Epithelial cell of proximal tubule (primary cell): ENCODE measurements around the gene RASGRP4. TPM values are rescaled to one million over a fixed set of nuclear protein-coding genes. Genes with fewer than 3 reads are reported as not detected.

Experiments used
- DNase-seq: peaks from one replicate; pipeline ENCODE4 v3.0.0-alpha.2; 2011; ENCODE audit warnings: low read depth
- H3K4me3 ChIP-seq: 2 replicates; pipeline ENCODE4 v1.5.1; 2011; ENCODE audit warnings: low read depth, mild to moderate bottlenecking, low read length
- total RNA-seq: library from RNA; depleted of rRNA; stranded (reverse); fragments of >200 nt; gene quantifications from 2 replicates; pipeline ENCODE4 v1.2.3, GENCODE V29; 2015
- TF ChIP-seq, protein P1 (sequence below): conservative IDR thresholded peaks from 2 replicates; pipeline ENCODE4 v1.5.1; 2012; ENCODE audit warnings: low read depth, mild to moderate bottlenecking, low read length

RASGRP4 gene
- total RNA-seq, 1 donor from 2014 or later: not detected

- DNase-seq: no peak
- TF ChIP-seq, protein P1, sequence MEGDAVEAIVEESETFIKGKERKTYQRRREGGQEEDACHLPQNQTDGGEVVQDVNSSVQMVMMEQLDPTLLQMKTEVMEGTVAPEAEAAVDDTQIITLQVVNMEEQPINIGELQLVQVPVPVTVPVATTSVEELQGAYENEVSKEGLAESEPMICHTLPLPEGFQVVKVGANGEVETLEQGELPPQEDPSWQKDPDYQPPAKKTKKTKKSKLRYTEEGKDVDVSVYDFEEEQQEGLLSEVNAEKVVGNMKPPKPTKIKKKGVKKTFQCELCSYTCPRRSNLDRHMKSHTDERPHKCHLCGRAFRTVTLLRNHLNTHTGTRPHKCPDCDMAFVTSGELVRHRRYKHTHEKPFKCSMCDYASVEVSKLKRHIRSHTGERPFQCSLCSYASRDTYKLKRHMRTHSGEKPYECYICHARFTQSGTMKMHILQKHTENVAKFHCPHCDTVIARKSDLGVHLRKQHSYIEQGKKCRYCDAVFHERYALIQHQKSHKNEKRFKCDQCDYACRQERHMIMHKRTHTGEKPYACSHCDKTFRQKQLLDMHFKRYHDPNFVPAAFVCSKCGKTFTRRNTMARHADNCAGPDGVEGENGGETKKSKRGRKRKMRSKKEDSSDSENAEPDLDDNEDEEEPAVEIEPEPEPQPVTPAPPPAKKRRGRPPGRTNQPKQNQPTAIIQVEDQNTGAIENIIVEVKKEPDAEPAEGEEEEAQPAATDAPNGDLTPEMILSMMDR: no peak
- H3K4me3 ChIP-seq: no peak overlapping the region
These were observed 39.6 kb downstream of the RASGRP4 start for GRCh38 chr19:38386300-38386970.

GRCh38 chr19:38385804-38386257 is 40.2 kb downstream of the RASGRP4 start:
- TF ChIP-seq, protein P1: no peak
- H3K4me3 ChIP-seq: no peak overlapping the region
- DNase-seq: no peak

DNA sequence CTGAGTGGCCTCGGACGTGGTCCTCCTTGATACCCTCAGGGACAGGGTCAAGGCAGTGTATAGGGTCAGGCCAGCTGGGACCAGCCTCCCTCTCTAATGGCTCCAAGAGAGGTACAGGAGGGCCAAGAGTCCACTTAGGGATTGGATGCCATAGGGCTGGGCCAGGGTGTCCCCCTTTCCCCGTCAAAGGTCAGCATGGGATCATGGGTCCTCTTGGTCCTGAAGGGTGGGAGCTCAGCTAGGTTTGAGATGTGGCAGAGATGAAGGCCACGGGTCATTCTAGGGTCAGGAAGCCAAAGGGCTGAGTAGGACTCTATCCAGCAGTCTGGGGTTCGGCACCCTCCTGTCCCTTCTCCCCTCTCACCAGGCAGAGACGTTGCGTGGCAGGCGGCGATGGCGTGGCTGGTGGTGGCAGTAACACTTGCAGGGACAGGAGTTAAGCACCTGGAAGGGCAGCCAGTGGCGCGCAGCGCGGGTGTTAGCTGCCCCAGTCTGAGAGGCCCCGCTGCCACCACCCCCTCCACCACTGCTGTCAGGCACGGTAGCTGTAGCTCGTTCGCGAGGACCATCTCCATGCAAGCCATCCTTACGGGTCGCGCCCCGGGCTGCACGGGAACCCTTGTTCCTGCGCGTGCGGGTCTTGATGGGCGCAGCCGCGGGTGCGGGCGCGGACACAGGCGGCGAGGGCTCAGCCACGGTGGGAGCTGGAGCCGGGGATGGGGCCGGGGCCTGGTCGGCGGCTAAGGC is 40.8 kb downstream of the RASGRP4 start:
- H3K4me3 ChIP-seq: no peak overlapping the region
- no peak for DNase-seq
- TF ChIP-seq, protein P1: no peak

- TF ChIP-seq, protein P1: peak; percentile 30
- H3K4me3 ChIP-seq: no peak overlapping the region
- DNase-seq: no peak
These were observed 41.6 kb downstream of the RASGRP4 start for GRCh38 chr19:38384209-38385027.

GRCh38 chr19:38383743-38384142 is 42.3 kb downstream of the RASGRP4 start:
- H3K4me3 ChIP-seq: no peak overlapping the region
- TF ChIP-seq, protein P1: no peak
- no peak for DNase-seq

DNA sequence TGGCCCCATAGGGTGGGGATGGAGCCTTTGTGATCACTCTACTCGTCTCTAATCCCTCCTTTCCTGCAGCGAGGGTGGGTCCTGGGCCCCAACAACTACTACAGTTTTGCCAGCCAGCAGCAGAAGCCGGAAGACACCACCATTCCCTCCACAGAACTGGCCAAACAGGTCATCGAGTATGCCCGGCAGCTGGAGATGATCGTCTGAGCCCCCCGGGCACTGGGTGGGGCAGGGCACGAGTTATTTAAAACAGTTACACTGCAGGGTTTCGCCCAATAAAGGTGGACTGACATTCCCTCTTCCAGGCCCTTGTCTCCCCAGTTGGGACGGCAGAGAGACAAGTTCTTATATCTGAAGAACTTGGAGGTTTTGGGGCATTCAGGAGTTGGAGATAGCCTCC is 42.8 kb downstream of the RASGRP4 start:
- TF ChIP-seq, protein P1: no peak
- no peak for DNase-seq
- H3K4me3 ChIP-seq: no peak overlapping the region
